Amniotic stem cell (primary cell): ENCODE data around the gene NPTXR.
A peak's percentile ranks its signal among the peaks of the same experiment; 100 is the strongest.

Experiments
- DNase-seq: peaks from one replicate; lab custom pipeline; 2025; lab: John Stamatoyannopoulos, UW

NPTXR gene

DNA sequence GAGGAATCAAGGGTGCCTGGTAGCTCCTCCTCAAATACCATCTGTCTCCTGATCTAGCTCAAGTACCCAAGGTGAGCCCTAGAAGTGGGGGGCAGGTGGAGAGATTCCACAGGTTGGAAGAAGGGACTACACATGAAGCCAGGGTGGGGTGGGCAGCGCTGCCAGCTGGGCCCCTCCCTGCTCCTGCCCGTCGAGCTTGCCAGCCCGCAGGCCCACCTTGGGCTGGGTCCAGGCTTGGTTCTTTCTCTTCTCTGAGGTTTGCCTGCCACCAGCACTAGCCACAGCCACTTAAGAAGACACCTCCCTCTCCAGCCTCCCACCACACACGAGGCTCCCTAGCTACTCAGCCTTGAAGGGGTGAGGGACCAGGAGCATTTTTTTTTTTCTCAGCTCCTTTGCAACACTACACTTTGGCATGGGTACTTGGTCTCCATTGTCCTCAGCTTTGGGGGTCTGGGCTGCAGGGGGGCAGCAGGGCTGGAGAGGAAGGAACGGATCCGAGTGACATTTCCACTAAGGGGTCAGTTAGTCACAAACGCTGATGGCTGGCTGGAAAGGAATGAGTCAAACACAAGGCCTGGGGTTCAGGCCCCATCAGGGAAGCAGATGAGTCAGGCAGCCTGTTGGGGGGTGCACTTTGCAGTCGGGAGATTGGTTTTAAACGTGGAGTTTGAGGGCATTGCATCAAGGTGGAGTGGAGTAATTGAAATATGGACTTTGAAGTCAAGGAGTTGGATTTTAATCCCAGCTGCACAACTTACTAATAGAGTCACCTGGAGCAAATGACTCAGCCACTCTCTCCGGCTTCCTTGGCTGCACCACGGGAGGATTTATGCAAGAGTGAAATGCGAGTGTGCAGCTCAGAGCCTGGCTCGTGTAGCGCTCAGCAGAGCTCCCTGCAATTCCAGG is 7.4 kb upstream of the NPTXR start:
- no peak for DNase-seq

DNA sequence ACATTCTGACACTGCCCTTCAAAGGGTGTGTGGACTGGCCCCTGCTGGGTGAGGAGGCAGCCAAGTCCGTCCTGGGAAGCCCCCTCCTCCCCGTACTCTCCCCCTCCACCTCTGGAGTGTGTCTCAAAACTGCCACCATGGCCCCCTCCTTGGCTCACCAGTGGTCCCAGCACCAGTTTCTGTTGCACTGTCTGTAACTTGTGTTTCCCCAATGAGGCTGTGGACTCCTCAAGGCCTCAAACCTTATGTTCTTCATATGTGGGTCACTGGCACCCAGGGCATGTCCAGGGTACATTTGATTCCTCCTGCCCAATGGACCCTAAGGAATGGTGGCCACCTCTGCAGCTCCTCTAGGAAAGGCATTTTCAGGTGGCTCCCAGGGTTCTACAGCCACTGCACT is 6.6 kb upstream of the NPTXR start:
- DNase-seq: no peak

DNA sequence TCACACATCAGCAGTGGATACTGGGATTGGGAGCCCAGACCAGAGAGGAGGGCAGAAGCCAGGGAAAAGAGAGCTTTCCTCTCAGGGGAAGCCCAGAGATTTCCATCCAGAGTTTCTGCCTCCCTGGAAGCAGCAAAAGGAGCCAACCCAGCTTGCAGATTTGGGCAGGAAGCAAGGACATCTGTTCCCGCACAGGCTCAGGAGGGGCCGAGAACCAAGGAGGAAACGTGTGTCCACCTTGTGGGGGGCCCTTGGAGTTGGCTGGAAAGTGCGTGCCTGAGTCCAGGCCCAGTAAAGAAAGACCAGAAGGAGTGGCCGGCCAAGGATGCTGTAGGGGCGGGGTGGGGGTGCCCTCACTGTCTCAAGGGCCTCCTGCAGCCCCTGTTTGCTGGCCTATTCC is 6.0 kb upstream of the NPTXR start:
- DNase-seq: no peak

DNA sequence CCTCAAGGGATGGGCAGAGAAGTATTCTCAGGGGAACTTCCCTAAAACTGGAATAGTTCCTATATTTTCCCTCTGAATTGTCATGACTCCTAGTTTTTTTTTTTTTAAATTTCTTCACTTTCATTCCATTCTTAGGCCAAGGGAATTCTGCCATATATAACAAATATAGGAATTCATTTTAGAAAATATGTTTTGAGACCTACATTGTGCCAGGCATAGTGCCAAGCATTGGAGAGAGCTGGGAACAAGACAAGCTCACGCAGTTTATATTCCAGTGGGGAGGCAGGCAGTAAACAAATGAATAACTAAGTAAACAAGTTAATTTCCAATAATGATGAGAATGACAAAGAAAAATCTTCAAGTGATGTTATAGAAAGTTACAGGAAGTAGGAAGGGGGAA is 2.6 kb upstream of the NPTXR start:
- DNase-seq: no peak

DNA sequence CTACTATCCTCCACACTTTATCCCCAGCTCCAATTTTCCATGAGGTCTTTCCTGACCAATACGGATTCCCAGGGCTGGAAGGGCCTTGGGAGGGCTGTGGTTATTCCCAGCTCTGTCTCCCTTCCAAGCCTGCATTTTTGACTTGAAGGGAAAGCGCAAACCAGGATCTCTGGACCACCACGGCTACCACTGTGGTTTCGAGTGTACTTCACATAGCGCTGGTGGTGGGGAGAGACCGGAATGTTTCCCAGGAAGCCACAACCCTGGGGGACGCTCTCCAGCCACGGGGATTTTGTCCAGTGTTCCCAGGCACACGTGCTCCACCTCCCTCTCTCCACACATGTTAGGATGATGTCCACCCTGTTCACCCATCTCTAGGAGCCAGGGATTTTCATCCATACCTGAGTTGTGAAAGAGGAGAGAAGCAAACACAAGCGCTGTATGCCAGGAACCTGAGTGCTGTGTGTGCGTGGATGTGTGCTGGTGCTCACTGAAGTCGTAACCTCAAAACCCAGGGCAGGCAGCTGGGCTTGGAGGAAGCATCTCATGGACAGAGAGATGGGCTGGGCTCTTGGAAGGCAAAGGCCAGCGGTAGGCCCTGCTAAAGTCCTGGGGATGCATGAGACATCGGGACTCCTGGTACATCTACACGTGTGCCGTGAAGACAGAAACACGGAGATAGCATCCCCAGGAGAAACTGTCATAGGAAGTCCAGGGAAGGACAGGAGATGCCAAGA is 1.3 kb upstream of the NPTXR start:
- no peak for DNase-seq

DNA sequence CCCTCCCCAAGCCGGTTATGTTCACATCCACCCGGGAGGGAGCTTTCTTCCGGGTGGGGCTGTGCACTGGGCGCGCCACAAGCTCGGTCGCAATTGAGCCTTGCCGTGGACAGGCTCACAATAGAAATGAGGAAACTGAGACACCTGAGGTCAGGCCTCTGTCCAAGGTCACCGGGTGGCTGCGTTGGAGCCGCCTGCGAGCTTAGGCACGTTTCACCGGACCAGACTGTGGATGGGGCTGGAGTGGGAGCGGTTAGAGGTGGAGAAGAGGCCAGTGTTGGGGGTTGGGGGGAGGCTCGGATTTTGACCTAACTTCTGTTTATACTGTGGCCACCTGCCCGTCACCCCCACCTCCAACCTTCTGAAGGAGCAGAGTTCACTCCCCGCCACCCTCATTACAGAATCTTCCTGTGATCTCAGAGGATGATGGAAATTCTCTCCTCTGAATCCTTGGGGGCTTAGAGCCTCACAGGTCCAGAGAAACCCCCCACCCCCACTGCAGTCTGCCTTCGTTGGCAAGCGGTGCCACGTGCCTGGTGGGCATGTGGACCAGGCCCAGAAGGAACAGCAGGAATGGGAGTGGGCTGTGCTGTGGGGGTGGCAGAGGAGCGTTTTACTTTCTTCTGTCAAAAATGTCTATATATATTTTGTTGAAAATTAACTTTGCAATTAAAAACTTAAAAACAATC is 631 bp upstream of the NPTXR start:
- no peak for DNase-seq

DNA sequence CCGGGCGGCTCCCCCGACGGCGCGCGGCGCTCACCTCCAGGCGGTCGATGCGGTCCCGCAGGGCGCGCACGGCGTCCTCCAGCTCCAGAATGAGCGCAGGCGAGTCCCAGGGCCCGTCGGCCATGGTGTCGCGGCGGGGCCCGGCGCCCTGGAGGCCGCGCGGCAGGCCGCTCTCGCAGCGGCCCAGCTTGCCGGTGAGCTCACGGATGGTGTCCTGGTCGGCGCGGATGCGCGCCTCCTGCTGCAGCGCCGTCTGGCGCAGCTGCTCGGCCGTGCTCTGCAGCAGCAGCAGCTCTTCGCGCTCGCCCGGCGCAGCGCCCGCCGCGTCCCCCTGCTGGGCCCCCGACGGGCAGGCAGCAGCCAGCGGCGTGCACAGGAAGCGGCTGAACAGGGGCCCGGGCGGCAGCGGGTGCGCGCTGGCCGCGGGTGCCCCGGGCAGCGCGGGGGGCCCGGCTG is 599 bp downstream of the NPTXR start:
- DNase-seq: peak; percentile 27

DNA sequence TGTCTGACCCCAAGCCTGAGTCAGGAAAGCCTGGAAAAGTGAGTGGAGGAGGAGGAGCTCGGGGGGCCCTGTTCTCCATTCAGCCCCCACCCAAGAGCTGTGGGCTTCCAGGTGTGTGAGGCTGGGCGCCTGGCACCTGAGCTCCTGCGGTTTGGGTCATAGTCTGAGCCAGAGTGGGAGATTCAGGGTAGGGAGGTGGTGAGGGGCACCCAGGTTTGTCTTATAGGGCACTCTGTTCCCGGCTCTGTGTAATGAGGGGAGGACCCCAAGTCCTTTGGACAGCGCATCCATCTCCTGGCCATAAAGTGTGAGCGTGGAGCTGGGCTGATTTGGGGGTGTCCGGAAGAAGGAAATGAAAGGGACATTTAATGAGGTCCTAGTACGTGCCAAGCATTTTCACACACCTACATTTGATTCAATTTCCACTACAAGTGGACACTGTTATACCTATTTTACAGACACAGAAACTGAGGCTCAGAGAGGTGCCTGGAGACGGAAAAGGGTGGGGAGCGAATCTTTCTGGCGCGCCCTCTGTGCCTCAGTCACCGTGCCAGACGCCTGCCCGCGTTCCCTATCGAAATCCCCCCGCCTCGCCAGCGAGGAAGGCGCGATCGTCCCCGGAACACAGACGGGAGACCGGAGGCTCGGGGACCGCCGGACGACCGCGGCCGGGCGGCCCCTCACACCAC is 1.2 kb downstream of the NPTXR start:
- DNase-seq: no peak

DNA sequence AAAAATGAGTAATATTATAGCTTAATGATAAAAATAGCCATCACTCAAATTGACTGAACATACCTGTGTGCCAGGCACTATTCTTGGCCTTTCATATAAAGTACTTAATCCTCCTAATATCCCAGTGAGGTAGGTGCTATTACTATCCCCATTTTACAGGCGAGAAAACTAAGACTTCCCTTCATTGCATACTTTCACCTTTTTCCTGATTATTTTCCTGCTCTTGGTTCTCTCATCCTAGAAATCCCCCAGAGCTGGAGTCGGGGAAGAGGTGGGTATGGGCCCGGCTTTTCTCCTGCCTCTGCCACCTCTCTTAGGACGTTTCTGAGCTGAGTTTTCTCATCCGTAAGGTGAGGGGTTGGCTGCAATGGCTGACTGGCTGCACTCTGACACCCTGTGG is 2.2 kb downstream of the NPTXR start:
- DNase-seq: no peak

DNA sequence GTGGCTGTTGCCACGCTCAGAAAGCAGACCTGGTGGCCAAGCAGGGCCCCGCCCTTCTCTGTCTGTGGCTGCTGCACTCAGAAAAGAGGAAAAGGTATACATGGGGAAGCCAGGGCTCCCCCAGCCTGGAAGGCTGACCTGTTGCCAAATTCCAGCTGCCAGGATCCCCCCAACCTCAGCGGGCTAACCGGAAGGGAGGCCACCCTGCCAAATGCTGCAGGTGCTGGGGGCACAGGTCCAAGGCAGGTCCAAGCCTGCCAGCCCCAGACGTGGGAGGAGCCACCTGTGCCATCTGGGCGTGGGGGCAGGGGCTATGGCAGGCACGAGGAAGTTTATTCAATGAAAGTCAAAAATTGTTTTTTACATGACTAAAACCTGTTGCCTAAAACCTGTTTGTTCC is 2.6 kb downstream of the NPTXR start:
- no peak for DNase-seq

DNA sequence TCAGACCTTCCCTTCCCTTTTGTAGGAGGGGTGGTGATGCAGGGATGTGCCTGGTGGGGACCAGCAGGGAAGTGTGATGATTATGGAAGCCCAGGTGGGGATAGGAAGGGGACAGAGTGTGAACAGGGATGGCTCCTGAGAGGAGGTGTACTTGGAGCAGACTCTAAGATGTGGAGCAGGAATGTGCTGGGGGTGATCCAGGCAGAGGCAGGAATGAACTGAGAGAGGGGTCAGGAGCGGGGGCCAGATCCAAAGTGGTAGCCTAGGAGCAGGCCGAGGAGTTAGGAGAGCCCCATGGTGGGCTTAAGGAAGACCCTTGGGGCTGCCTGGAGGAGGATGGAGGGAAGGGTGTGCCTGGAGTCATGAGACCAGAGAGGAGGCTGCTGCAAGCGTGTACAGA is 3.7 kb downstream of the NPTXR start:
- DNase-seq: no peak

DNA sequence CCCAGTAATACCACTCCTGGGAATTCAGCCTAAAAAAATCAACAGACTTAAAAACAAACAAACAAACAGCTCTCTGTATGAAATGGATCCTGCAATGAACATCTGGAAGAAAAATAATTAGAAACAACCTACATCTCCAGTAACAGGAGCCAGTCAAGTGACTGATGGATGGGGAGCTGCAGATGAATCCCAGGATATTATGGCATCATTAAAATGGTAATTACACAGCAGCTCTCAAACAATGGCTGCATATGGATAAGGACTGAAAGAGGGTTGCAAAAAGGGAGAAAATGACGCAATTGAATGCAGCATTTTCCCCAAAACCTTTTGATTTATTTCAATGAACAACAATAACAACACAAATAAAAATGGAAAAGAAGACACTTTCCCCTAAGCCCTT is 4.1 kb downstream of the NPTXR start:
- no peak for DNase-seq

DNA sequence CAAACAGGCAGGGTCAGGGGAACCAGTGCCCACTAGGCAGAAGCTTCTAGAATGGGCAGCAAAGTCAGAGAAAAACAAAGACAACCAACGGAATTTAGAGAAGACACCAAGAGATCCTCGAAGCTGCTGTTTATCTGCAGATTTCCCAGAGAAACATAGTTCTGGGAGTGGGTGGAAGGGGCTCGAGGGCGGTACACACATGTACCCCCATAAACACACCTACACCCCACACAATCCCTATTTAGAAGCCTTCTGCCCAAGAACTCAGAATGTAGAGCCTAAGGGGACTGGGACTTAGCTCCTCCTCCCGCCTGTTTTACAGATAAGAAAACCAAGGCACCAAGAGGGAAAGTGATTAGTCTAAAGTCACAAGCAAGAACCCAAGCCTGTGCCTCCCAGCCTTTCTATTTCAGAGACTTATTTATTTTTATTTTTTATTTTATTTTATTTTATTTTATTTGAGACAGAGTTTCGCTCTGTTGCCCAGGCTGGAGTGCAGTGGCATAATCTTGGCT is 6.4 kb downstream of the NPTXR start:
- DNase-seq: no peak

DNA sequence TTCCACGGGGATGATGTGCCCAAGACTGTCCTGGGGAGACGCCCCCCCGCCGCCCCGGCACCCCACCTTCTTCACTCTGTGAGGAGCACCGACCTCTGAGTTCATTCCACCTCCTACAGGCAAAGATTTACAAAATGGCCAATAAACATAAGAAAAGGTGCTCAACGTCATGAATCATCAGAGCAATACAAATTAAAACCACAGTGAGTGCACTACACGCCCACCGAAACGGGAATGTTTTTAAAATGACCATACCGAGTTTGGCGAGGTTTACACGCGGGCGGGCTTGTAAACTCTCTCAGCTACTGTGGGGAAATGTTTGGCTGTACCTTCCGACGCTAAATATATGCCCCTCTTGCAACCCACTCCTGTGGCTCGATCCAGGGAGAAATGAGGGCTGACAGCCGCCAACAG is 7.9 kb downstream of the NPTXR start:
- peak; percentile 70 for DNase-seq

DNA sequence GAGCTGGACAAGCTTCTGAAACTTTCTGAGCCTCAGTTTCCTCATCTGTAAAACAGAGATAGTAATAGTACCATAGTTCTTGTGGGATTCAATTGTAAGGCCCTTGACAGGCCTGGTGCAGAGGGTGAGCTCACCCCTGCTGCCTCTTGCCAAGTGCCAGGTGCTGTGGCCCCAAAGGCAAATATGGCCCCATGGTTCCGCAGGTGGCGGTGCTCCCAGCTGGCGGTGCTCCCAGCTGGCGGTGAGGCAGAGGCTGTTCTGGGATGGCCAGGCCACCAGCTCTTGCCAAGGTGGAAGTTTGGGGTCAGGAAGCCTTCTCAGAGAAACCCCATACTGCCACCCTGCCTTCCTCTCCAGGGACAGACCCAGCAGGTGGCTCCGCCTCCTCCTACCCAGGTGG is 8.8 kb downstream of the NPTXR start:
- DNase-seq: no peak

DNA sequence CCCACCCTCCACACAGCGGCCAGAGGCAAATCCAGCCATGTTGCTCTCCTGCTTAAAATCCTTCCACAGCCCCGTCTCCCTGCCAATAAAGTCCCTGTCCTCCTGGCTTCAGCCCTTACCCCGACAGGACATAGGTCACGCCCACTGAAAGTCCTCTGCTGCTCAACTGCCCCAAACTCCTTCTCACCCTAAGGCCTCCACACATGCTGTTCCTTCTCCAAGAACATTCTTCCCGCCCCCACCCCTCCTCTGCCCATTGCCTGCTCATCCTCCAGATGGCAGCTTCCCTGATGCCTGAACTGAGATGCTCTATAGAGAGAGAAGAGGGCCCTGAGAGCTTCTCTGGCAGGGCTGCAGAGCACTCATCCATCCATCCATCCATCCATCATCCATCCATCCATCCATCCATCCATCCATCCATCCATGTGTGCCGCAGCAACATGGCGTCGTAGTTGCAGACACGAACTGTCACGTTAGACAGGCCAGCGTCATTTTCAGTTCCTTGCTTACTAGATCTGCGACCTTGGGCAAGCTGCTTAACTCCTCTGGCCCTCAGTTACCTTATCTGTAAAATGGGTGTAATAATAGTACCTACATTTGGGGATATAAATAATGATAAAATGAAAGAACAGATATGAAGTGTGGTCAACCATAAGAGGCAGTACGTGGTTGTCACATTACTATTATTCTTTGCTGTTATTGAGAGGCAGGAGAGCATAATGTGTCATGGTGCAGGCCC is 9.4 kb downstream of the NPTXR start:
- no peak for DNase-seq

DNA sequence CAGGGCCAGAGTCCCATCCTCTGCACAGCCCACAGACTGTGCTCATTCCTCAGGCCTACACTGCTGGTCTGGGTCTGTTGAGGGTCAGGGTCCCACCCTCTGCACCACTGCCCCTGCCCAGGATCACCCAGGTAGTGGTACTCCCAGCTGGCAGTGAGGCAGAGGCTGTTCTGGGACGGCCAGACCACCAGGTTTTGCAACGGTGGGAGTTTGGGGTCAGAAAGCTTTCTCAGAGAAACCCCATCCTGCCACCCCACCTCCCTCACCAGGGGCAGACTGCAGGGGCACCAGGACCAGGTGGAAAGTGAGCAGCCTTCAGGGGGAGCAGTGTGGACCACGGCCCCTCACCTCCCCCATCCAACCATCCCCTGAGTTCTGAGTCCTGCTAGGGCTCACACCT is 10.8 kb downstream of the NPTXR start:
- DNase-seq: no peak

DNA sequence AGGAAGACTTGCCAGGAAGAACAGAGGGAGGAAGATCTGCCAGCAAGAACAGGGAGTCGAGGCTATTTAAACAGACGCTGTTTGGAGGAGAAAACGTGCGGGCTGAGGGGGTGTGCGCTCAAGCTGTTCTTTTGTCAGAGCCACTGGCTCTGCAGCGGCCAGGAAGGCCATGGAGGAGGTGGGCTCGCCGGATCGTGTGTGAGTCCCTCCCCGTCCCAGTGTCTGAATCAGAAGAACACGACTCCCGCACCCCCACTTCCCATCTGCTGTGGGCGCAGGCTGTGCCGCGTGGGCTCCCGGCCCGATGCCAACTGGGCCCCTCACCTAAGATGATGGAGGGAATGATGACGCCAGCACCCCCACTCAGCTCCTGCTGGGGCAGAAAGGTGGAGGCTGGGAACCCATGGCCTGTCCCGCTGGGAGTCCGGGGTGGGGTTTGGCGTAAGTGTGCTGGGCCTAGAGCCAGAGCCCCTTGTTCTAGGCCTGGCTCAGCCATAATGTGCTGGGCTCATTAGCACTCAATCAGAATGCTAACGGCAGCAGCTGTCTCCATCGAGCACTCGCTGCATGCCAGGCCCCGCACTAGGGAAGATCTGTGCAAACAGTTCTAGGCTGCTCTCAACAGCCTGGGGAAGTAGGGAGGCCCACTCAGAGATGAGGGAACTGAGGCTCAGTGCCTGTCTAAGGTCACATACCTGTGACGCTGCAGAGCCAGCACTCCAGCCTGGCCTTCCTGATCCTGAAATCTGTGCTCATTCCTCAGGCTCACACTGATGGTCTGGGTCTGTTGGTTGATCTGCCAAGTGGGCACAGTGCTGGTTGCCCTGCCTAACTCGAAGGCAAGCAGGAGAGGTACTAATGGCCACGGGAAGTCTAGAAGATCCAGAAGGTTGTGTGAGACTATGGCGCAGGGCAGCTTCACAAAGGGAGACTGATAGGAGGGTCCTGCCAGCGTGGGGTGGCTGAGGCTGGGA is 11.5 kb downstream of the NPTXR start:
- no peak for DNase-seq

DNA sequence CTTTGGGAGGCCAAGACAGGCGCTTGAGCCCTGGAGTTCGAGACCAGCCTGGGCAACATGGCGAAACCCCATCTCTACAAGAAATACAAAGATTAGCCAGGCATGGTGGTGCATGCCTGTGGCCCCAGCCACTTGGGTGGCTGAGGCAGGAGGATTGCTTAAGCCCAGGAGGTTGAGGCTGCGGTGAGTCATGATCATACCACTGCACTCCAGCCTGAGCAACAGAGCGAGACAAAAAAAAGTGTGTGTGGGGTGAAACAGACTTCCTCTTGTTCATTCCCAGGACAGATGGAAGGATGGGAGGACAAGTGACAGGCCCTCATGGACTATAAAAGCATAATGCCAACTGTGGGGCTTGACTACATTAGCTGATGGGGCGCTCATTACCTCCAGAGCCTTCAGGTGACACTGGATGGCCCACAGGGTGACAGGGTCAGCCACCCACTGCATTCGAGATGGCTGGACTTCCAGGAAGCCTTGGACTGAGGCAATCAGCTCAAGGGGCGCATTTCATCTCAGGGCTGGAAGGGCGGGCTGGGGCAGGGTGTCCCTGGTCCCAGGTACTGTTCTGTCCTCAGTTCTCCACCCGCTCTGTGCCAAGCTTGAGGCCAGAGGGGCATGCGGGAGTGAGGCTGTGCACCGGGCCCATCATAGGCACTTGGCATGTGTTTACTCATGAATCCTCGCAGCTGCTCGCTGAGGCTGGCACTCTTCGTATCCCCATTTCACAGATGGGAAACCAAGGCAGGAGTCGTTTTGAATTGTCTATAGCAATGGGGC is 12.5 kb downstream of the NPTXR start:
- no peak for DNase-seq

DNA sequence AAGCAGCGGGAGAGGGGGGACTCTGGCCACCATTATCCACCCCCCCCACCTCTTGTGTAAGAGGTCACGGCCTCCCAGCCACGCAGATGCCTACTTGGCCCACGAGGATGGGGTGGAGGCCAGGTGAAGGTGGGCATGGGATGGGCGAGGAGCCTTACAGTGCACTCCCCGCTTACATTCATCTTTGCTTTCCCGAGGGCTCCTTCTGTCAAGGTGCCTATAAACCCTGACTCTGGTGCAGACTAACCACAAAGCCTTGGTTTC is 13.1 kb downstream of the NPTXR start:
- no peak for DNase-seq
